A549 treated with CORT108297 at 1 μM for 4 hours (cell line): ENCODE measurements around the gene SETX. TPM values are rescaled to one million over a fixed set of nuclear protein-coding genes. Genes with fewer than 3 reads are reported as not detected.

Experiments
- total RNA-seq: library from RNA; stranded (reverse); fragments of 200-300 nt; extraction: Qiagen RNA extraction; gene quantifications from 5 replicates; pipeline ENCODE4 v1.2.3, GENCODE V29; 2022

SETX gene
- 19.5 to 23.9 TPM (median 20.2 TPM) in 5 replicates for total RNA-seq

GRCh38 chr9:132354637-132355355 is at the start of gene SETX:
TSS of gene SETX (minus strand) at chr9:132354986. CDS start at chr9:132349428, 5,558 bp downstream.

Other genes with a start within 250 kb of the SETX start
- gene NTNG2, start 192.9 kb downstream of the SETX start, total RNA-seq: 1.6 to 2.4 TPM (median 1.9 TPM) in 5 replicates
- 14.2 to 17.1 TPM (median 15.0 TPM) in 5 replicates for gene TTF1, start 51.9 kb upstream of the SETX start, total RNA-seq
- gene CFAP77, start 55.2 kb upstream of the SETX start, total RNA-seq: 0.06 to 0.24 TPM (median 0.22 TPM) in 3 of 5 replicates, not detected in the others
- 0.03 TPM in 1 of 5 replicates, not detected in the others for gene BARHL1, start 227.6 kb upstream of the SETX start, total RNA-seq